GM12878 (cell line): ENCODE data around the gene CD53. TPM values are rescaled to one million over a fixed set of nuclear protein-coding genes. Genes with fewer than 3 reads are reported as not detected.

Source experiments
- ASH2L ChIP-seq: fragments of 300-600, 200-600 bp; sonication (generic); IDR thresholded peaks from 2 replicates; pipeline ENCODE4 v1.6.1; 2017; ENCODE audit warnings: low read depth, mild to moderate bottlenecking, borderline replicate concordance
- CBFB ChIP-seq: IDR thresholded peaks from 2 replicates; pipeline ENCODE4 v1.6.1; 2016; ENCODE audit warnings: antibody characterized with exemption, low read depth
- GABPA ChIP-seq: IDR thresholded peaks from 2 replicates; pipeline ENCODE4 v1.6.1; 2014; ENCODE audit warnings: antibody characterized with exemption, low read depth, mild to moderate bottlenecking, inconsistent platforms
- IKZF1 ChIP-seq: fragments of 450-650 bp; conservative IDR thresholded peaks from 2 replicates; pipeline ENCODE4 v1.6.1; 2017; ENCODE audit warnings: antibody characterized with exemption, mild to moderate bottlenecking
- IRF4 ChIP-seq: IDR thresholded peaks from 2 replicates; pipeline ENCODE4 v1.6.1; 2011; ENCODE audit warnings: low read depth, low read length
- MTA2 ChIP-seq: fragments of 450-650 bp; IDR thresholded peaks from 2 replicates; pipeline ENCODE4 v1.6.1; 2016; ENCODE audit warnings: low read depth, mild to moderate bottlenecking, moderate library complexity
- MYB ChIP-seq: fragments of 150-350 bp; IDR thresholded peaks from 2 replicates; pipeline ENCODE4 v1.6.1; 2014; ENCODE audit warnings: mild to moderate bottlenecking, low read depth, low read length, borderline replicate concordance
- NFYB ChIP-seq: IDR thresholded peaks from 2 replicates; pipeline ENCODE4 v1.6.1; 2011; ENCODE audit warnings: low read depth, mild to moderate bottlenecking, low read length, improper control_type of control experiment, moderate library complexity; ENCODE audit not compliant: insufficient read depth
- PML ChIP-seq: IDR thresholded peaks from 2 replicates; pipeline ENCODE4 v1.6.1; 2012; ENCODE audit warnings: low read length, inconsistent platforms
- POLR2AphosphoS5 ChIP-seq: IDR thresholded peaks from 2 replicates; pipeline ENCODE4 v1.6.1; 2011; ENCODE audit warnings: mild to moderate bottlenecking, low read length, inconsistent platforms
- RFX5 ChIP-seq: IDR thresholded peaks from 2 replicates; pipeline ENCODE4 v1.6.1; 2011; ENCODE audit warnings: low read depth, low read length, improper control_type of control experiment
- SMAD1 ChIP-seq: fragments of 450-650 bp; IDR thresholded peaks from 2 replicates; pipeline ENCODE4 v1.6.1; 2018; ENCODE audit warnings: mild to moderate bottlenecking, low read depth; ENCODE audit not compliant: partially characterized antibody
- SP1 ChIP-seq: IDR thresholded peaks from one replicate; pipeline ENCODE4 v1.6.1; 2011; ENCODE audit warnings: low read depth, low read length
- STAT3 ChIP-seq: IDR thresholded peaks from 2 replicates; pipeline ENCODE4 v1.6.1; 2011; ENCODE audit warnings: low read depth, low read length, improper control_type of control experiment
- YY1 ChIP-seq: IDR thresholded peaks from 2 replicates; pipeline ENCODE4 v1.6.1; 2011; ENCODE audit warnings: low read depth, mild to moderate bottlenecking, low read length
- ZBED1 ChIP-seq: IDR thresholded peaks from 2 replicates; pipeline ENCODE4 v1.6.1; 2016; ENCODE audit warnings: borderline replicate concordance
- ZNF384 ChIP-seq: IDR thresholded peaks from 2 replicates; pipeline ENCODE4 v1.6.1; 2012; ENCODE audit warnings: low read depth, mild to moderate bottlenecking, low read length, improper control_type of control experiment, borderline replicate concordance
- polyA plus RNA-seq, 11 experiments: library from polyadenylated mRNA; depleted of rRNA in 4 of 11; unstranded in 6 of 11; stranded (reverse) in 5 of 11; fragments of >200 nt; fragmentation: Nextera tagmentation in 4 of 11; fragmentation: Illumina TruSeq in 1 of 11; extraction: Ambion mirVana in 4 of 11; extraction: Trizol in 1 of 11; gene quantifications; 1 replicate in 1 of 11; 2 replicates in 10 of 11; pipeline versions ENCODE4 v1.2.1 to v1.2.3, GENCODE V29; 2011 to 2016; ENCODE audit warnings: inconsistent platforms in 2 of 11, missing spikeins in 2 of 11, low read depth in 1 of 11
- total RNA-seq, 4 experiments: library from RNA; depleted of rRNA in 3 of 4; stranded (reverse); fragments of >200 nt in 3 of 4; fragmentation: Illumina TruSeq in 1 of 4; extraction: Trizol in 1 of 4; gene quantifications; 2 replicates each; pipeline versions ENCODE4 v1.2.1 to v1.2.3, GENCODE V29; 2013 to 2021
- TF ChIP-seq, protein P1 (sequence below): fragments of 150-350 bp; IDR thresholded peaks from 2 replicates; pipeline ENCODE4 v1.6.1; 2016; ENCODE audit warnings: low read depth, low read length
- TF ChIP-seq, protein P2 (sequence below): fragments of 450-650 bp; IDR thresholded peaks from 2 replicates; pipeline ENCODE4 v1.6.1; 2017; ENCODE audit warnings: mild to moderate bottlenecking, moderate library complexity
- TF ChIP-seq, protein P3 (sequence below): fragments of 450-650 bp; formaldehyde crosslinking; IDR thresholded peaks from 2 replicates; pipeline ENCODE4 v1.4.0; 2022; ENCODE audit warnings: mild to moderate bottlenecking, moderate library complexity

The CD53 gene
- total and polyA plus RNA-seq, 10 of the 15 experiments (the other 5 are each of a cell fraction or from before 2014, with no cell fraction given): 350 to 1,389 (median 538) TPM

DNA sequence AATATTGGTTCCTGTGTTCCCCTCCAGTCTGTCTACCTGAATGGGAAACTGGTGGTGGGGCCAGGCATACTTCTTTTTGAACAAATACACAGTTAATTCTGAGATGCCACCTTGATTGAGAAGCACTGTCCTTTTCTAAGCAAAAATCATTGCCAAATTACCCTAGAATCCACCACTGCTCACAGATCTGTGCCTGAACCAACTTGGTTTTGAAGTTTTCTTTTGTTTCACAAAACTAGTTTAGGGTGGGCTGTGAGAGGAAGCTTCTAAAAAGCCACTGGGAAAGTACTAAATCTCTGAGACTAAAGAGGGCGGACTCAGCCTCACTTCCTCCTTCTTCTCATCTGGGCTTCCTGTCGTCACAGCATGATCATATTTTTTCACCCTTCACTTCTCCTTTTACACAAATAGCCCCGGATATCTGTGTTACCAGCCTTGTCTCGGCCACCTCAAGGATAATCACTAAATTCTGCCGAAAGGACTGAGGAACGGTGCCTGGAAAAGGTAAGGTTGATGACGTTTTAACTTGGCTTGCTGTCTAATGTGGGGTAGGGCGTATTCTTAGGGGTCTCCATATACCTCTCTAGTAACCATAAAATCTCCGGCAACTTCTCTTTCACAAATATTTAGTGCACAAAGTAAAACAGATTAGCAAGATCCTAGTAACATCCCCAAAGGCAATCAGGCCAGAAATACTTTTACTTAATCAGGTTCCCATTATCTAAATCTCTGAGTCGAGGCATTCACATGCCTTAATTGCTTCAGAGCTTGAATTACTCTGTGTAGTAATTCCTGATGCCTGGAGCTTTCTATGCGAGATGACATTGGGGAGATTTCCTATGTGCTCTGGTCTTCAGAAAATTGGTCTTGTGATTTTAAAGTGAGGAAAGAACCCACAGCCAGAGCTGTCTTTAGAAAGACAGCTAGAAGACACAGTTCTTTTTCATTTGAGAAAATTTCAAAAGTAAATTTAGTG, at the start of gene CD53 (continued):
- TF ChIP-seq GABPA (peak; percentile 71), ASH2L (no peak), MYB (no peak), MTA2 (peak; percentile 37; the same call in 1 of the 2 replicates), PML (peak; percentile 79; the same call in 1 of the 2 replicates), IRF4 (0 out of 2 replicates have a peak, but pooled peaks have one; percentile 44), ZNF384 (peak; percentile 34; the same call in 1 of the 2 replicates), POLR2AphosphoS5 (peak; percentile 96), SMAD1 (peak; percentile 55), SP1 (peak; percentile 47), NFYB (no peak), CBFB (no peak), IKZF1 (peak; percentile 49; the same call in 1 of the 2 replicates), STAT3 (no peak), RFX5 (no peak), YY1 (no peak), ZBED1 (no peak; the same call in none of the 2 replicates)
- TF ChIP-seq, protein P1, sequence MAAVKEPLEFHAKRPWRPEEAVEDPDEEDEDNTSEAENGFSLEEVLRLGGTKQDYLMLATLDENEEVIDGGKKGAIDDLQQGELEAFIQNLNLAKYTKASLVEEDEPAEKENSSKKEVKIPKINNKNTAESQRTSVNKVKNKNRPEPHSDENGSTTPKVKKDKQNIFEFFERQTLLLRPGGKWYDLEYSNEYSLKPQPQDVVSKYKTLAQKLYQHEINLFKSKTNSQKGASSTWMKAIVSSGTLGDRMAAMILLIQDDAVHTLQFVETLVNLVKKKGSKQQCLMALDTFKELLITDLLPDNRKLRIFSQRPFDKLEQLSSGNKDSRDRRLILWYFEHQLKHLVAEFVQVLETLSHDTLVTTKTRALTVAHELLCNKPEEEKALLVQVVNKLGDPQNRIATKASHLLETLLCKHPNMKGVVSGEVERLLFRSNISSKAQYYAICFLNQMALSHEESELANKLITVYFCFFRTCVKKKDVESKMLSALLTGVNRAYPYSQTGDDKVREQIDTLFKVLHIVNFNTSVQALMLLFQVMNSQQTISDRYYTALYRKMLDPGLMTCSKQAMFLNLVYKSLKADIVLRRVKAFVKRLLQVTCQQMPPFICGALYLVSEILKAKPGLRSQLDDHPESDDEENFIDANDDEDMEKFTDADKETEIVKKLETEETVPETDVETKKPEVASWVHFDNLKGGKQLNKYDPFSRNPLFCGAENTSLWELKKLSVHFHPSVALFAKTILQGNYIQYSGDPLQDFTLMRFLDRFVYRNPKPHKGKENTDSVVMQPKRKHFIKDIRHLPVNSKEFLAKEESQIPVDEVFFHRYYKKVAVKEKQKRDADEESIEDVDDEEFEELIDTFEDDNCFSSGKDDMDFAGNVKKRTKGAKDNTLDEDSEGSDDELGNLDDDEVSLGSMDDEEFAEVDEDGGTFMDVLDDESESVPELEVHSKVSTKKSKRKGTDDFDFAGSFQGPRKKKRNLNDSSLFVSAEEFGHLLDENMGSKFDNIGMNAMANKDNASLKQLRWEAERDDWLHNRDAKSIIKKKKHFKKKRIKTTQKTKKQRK: no peak
- TF ChIP-seq, protein P2, sequence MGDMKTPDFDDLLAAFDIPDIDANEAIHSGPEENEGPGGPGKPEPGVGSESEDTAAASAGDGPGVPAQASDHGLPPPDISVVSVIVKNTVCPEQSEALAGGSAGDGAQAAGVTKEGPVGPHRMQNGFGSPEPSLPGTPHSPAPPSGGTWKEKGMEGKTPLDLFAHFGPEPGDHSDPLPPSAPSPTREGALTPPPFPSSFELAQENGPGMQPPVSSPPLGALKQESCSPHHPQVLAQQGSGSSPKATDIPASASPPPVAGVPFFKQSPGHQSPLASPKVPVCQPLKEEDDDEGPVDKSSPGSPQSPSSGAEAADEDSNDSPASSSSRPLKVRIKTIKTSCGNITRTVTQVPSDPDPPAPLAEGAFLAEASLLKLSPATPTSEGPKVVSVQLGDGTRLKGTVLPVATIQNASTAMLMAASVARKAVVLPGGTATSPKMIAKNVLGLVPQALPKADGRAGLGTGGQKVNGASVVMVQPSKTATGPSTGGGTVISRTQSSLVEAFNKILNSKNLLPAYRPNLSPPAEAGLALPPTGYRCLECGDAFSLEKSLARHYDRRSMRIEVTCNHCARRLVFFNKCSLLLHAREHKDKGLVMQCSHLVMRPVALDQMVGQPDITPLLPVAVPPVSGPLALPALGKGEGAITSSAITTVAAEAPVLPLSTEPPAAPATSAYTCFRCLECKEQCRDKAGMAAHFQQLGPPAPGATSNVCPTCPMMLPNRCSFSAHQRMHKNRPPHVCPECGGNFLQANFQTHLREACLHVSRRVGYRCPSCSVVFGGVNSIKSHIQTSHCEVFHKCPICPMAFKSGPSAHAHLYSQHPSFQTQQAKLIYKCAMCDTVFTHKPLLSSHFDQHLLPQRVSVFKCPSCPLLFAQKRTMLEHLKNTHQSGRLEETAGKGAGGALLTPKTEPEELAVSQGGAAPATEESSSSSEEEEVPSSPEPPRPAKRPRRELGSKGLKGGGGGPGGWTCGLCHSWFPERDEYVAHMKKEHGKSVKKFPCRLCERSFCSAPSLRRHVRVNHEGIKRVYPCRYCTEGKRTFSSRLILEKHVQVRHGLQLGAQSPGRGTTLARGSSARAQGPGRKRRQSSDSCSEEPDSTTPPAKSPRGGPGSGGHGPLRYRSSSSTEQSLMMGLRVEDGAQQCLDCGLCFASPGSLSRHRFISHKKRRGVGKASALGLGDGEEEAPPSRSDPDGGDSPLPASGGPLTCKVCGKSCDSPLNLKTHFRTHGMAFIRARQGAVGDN: peak; percentile 70
- TF ChIP-seq, protein P3, sequence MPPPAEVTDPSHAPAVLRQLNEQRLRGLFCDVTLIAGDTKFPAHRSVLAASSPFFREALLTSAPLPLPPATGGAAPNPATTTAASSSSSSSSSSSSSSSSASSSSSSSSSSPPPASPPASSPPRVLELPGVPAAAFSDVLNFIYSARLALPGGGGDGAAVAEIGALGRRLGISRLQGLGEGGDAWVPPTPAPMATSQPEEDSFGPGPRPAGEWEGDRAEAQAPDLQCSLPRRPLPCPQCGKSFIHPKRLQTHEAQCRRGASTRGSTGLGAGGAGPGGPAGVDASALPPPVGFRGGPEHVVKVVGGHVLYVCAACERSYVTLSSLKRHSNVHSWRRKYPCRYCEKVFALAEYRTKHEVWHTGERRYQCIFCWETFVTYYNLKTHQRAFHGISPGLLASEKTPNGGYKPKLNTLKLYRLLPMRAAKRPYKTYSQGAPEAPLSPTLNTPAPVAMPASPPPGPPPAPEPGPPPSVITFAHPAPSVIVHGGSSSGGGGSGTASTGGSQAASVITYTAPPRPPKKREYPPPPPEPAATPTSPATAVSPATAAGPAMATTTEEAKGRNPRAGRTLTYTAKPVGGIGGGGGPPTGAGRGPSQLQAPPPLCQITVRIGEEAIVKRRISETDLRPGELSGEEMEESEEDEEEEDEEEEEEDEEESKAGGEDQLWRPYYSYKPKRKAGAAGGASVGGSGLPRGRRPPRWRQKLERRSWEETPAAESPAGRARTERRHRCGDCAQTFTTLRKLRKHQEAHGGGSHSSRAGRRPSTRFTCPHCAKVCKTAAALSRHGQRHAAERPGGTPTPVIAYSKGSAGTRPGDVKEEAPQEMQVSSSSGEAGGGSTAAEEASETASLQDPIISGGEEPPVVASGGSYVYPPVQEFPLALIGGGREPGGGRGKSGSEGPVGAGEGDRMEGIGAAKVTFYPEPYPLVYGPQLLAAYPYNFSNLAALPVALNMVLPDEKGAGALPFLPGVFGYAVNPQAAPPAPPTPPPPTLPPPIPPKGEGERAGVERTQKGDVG (CRISPR knock-in tag): no peak
